Bronchial epithelial cell (primary cell): Measurements from ENCODE around the gene ARL15. TPM values are rescaled to one million over a fixed set of nuclear protein-coding genes. Genes with fewer than 3 reads are reported as not detected.

Experiments used
- DNase-seq: peaks from one replicate; pipeline ENCODE4 v3.0.0-alpha.2; 2010; ENCODE audit warnings: low read depth
- FAIRE-seq: peaks from 2 replicates; lab custom pipeline; 2011; peaks lifted over from hg19 to GRCh38; lab: Jason Lieb, UNC
- H3K27me3 ChIP-seq: 2 replicates; pipeline ENCODE4 v1.5.1; 2011; ENCODE audit warnings: low read length; ENCODE audit not compliant: control insufficient read depth, insufficient read depth
- H3K36me3 ChIP-seq: 2 replicates; pipeline ENCODE4 v1.5.1; 2011; ENCODE audit warnings: low read length; ENCODE audit not compliant: control insufficient read depth, insufficient read depth
- H3K4me3 ChIP-seq: 2 replicates; pipeline ENCODE4 v1.5.1; 2011; ENCODE audit warnings: mild to moderate bottlenecking, low read depth, low read length, control low read depth
- CTCF ChIP-seq: IDR thresholded peaks from 2 replicates; pipeline ENCODE4 v1.5.1; 2011; ENCODE audit warnings: mild to moderate bottlenecking, moderate library complexity, low read length, control low read depth, inconsistent platforms; ENCODE audit not compliant: insufficient read depth, severe bottlenecking
- total RNA-seq: library from RNA; depleted of rRNA; stranded (reverse); fragments of >200 nt; gene quantifications from 2 replicates; pipeline ENCODE4 v1.2.1, GENCODE V29; 2014

The ARL15 gene
- total RNA-seq, 1 donor from 2014 or later: 13.7 TPM

- peak; percentile 7 for FAIRE-seq
- DNase-seq: no peak
- Histone ChIP-seq H3K27me3 (no peaks in the 10 kb centered on the region), H3K4me3 (no peak overlapping the region), H3K36me3 (no peaks in the 10 kb centered on the region)
- no peak for TF ChIP-seq CTCF
These were observed 419.2 kb downstream of the ARL15 start for GRCh38 chr5:53891159-53891558.

GRCh38 chr5:53890490-53890889 is 419.9 kb downstream of the ARL15 start:
- DNase-seq: no peak
- H3K27me3 ChIP-seq: no peaks in the 10 kb centered on the region
- no peak overlapping the region for H3K4me3 ChIP-seq
- no peaks in the 10 kb centered on the region for H3K36me3 ChIP-seq
- no peak for TF ChIP-seq CTCF
- FAIRE-seq: no peak

GRCh38 chr5:53884844-53885243 is 425.5 kb downstream of the ARL15 start:
- Histone ChIP-seq H3K36me3 (no peaks in the 10 kb centered on the region), H3K4me3 (no peak overlapping the region), H3K27me3 (no peaks in the 10 kb centered on the region)
- TF ChIP-seq CTCF: no peak
- no peak for FAIRE-seq
- no peak for DNase-seq

- TF ChIP-seq CTCF: no peak
- Histone ChIP-seq H3K27me3 (no peaks in the 10 kb centered on the region), H3K36me3 (no peaks in the 10 kb centered on the region), H3K4me3 (no peak overlapping the region)
- FAIRE-seq (no peak), DNase-seq (no peak)
These were observed 426.0 kb downstream of the ARL15 start for GRCh38 chr5:53884417-53884816.

GRCh38 chr5:53882676-53883031 is 427.7 kb downstream of the ARL15 start:
- no peak for TF ChIP-seq CTCF
- no peak for FAIRE-seq
- H3K27me3 ChIP-seq: no peaks in the 10 kb centered on the region

GRCh38 chr5:53882006-53882675 is 428.2 kb downstream of the ARL15 start:
- DNase-seq: no peak
- H3K4me3 ChIP-seq: no peak overlapping the region
- no peaks in the 10 kb centered on the region for H3K27me3 ChIP-seq
- TF ChIP-seq CTCF: no peak
- FAIRE-seq: no peak
- H3K36me3 ChIP-seq: no peaks in the 10 kb centered on the region

More at GRCh38 chr5:53882676-53883031, 427.7 kb downstream of the ARL15 start:
- DNase-seq: no peak
- H3K4me3 ChIP-seq: no peak overlapping the region
- no peaks in the 10 kb centered on the region for H3K36me3 ChIP-seq
